ENCODE data around the gene SPI1.

DNA sequence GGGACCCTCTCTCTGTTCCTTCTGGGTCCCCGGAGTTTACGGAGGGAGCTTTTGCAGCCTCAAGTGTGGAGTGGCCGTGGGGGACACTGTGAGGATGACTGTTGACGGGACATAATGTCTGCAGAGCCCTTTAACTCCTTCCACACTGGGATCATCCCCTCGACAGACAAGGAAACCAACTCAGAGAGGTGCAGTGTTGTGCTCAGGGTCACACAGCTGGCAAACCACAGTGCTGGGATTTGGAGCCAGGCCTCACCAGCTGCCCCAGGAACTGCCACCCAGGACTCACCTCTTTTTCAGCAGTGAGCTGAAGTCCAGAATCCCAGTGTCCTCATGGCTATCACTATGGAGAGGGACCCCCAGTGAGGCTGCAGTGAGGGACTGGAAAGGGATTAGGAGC lies 31.2 kb downstream of the SPI1 start:
- TF ChIP-seq, protein P1, sequence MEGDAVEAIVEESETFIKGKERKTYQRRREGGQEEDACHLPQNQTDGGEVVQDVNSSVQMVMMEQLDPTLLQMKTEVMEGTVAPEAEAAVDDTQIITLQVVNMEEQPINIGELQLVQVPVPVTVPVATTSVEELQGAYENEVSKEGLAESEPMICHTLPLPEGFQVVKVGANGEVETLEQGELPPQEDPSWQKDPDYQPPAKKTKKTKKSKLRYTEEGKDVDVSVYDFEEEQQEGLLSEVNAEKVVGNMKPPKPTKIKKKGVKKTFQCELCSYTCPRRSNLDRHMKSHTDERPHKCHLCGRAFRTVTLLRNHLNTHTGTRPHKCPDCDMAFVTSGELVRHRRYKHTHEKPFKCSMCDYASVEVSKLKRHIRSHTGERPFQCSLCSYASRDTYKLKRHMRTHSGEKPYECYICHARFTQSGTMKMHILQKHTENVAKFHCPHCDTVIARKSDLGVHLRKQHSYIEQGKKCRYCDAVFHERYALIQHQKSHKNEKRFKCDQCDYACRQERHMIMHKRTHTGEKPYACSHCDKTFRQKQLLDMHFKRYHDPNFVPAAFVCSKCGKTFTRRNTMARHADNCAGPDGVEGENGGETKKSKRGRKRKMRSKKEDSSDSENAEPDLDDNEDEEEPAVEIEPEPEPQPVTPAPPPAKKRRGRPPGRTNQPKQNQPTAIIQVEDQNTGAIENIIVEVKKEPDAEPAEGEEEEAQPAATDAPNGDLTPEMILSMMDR (conservative IDR thresholded peaks at IDR 0.05), result no peak
- no peak for TF ChIP-seq ZFX (IDR thresholded peaks at IDR 0.05)

All from C4-2B (cell line).